SH-SY5Y (cell line): Measurements from ENCODE around the gene KLC1.

Source experiments
- GATA2 ChIP-seq: IDR thresholded peaks from 2 replicates; pipeline ENCODE4 v1.6.1; 2011; ENCODE audit warnings: mild to moderate bottlenecking, low read depth, low read length
- GATA3 ChIP-seq: IDR thresholded peaks from 2 replicates; pipeline ENCODE4 v1.6.1; 2011; ENCODE audit warnings: low read depth, mild to moderate bottlenecking, low read length, moderate library complexity

Gene KLC1

DNA sequence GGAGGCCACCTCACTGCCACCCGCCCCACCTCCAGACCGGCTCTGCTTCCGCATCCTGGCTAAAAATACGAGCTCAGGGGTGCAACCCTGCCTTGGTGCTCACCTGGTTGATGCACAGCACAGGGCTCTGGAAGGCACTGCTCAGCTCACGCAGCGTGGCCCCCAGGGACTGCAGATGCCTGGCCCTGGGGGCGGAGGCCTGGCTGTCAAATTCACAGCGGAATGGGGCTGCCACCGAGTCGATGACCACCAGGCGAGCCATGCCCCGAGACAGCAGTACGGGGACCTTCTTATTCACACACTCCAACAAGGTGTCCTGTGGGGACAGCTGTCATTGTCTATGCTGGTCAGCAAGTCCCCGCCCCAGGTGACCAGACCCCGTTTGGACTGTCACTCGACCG is 70.2 kb downstream of the KLC1 start:
- TF ChIP-seq GATA3, result no peak

DNA sequence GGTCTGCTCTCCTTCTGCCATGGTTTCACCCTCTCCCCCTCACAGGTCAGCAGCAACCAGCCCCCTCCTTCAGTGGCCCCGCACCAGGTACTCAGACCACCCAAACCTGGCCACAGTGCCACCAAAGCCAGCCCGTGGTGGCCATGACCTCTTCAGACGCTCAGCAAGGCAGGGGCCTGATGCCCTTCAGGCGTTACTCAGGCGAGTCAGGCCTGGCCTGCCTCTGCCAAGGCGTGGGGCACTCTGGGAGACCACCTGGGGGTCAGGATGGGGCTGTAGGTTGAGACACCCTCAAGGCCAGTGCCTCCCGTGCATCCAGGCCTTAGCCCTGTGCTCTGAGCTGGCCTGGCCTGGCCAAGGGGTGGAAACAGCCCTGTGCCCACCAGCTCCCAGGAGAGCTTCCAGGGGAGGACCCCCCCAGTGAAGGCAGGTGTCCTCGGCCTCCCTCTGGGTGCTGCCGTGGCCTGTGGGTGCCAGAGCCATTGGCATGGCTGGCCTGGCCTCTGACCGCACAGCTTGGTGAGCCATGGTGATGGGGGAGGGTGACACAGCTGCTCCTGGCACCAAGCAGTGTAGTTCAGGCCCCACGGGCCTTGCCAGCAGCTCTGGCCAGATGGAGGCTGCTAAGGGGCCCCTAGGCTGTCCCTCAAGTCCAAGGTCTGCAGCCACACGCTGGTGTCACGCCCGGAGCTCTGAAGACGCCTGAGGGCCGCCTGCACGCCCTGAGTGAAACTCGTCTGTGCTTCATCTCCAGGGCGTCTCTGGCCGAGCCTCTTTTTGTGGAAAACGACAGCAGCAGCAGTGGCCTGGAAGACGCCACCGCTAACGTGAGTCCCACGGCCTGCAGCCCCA is 71.1 kb downstream of the KLC1 start:
- TF ChIP-seq GATA2, result no peak
- no peak for TF ChIP-seq GATA3

DNA sequence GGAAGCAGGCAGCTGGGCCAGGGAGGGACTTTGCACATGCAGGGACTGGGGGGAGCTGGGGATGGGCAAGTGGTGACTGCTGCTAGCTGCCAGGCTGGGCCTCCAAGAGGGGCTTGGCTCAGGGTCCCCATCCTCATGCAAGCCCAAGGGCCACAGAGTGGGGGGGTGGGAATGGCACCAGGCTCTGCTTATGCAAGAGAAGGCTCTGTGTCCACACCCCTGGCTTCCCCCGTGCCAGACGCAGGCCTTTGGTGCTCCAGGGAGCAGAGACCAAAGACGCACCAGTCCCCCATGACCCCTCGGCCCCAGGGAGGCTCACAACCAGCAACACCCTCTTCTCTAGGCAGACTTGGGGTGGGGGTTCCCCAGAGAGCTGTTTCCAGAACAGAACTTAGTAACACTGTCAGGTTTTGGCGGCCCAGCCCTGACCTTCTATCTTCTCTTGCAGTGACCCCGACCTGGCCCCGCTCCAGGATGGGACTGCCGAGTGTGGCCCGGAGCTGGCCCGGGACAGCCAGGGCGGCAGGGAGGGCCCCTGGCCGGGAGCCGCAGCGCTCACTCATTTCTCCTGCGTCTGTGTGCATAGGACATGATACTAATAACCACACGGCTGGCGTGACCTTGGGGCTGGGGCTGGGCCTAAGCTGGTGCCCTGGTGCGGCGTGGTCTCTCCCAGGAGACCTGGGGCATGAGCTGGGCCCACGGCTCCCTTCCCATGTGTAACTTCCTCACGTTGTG is 71.9 kb downstream of the KLC1 start:
- TF ChIP-seq GATA3, result no peak
- TF ChIP-seq GATA2, result no peak

GRCh38 chr14:103702095-103702494 is 73.1 kb downstream of the KLC1 start:
- TF ChIP-seq GATA2 (no peak), GATA3 (no peak)

DNA sequence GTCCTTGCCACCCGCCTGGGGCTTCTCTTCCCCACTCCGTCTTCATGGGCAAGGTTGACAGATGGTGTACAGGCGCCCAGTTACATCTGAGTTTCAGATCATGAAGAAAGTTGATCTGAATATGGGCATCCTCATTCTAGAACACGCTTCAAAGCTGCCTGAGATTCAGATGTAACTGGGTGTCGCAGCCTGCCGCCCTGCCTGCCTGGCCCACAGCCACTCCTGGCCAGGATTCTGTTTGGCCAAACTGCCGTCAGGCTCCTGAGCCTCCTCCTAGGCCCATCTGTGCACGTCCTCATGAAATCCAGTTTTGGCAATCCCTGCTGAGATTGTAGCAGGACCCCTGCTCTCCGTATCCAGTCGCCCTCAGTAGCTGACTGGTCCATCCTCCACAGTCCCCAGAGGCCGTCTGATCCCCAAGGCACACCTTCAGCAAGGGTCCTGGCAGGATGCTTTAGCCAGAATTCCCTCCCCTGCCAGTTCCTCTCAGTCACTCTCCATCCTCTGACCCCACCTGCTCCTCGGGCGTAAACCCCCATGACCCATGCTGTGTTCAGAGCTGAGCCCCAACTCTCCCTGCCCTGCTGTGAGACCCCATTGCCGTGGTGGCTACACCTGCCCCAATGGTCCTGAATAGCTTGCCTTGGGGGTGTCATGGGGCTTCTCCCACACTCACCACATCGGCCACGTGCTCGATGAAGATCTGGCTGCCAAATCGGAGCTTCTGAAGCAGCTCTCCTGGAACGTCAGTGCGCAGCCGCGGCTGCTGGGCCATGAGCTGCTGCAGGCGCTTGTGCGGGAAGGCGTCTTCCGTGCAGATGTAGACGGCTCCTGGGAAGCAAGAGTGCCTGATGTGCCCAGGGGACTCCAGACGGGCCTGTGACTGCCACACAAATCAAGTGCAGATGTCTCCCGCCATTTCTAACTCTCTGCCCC is 73.8 kb downstream of the KLC1 start:
- TF ChIP-seq GATA2 (no peak), GATA3 (no peak)

GRCh38 chr14:103703433-103704385 is 74.7 kb downstream of the KLC1 start:
- TF ChIP-seq GATA3 (no peak), GATA2 (no peak)

- TF ChIP-seq GATA3 (no peak), GATA2 (no peak)
Observed at GRCh38 chr14:103704708-103705107, 75.7 kb downstream of the KLC1 start.

DNA sequence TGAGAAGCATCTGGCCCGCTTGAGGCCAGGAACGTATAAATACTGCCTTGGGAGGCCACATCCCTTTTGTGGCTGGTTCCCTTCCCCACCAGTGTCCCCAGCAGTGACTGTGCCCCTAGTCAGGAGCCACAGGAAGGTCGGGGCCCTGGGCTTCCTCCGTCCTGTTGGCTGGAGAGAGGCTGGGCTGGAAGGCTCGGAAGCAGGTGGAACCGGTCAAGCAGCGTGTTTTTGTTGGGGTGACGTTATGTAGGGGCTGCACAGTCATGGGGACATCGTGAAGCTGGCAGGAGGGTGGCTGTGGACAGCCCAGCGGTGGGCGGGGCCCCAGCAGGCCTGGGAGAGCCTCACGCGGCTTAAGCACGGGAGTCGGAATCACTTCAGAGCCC is 76.1 kb downstream of the KLC1 start:
- TF ChIP-seq GATA2 (no peak), GATA3 (no peak)

GRCh38 chr14:103705504-103706284 is 76.7 kb downstream of the KLC1 start:
- TF ChIP-seq GATA3 (no peak), GATA2 (no peak)

DNA sequence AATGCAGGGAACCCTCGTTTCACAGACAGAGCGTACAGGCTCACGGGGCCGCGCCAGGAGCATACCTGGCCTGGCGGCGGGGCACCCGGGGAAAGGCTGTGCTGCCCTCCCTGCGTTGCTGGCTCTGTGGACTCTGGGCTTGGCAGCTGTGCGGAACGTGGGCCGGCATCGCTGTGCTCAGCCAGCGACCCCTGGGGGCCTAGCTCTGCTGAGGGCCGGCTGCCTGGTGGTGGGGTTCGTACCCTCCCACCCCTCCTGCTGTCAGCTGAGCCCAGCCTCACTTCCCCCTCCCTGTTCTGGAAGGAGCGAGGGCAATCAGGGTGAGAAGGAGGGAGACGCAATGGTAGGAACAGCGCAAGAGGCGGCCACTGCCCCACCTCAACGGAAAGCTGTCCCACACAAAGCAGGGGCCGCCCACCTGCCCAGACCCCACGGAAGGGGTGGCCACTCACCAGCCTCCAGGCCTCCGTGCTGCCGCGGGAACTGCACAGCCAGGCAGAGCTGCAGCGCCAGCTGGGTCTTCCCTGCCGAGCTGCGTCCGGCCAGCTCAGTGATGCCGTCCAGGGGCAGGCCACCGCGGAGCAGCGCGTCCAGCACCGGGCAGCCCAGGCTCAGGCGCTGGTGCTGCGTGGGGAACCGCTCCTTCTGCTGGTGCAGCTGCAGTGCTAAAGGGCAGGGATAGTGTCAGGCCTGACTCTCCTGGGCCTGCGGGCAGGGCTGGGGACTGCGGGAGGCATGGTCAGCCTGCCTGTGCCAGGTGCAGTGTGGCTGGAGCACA is 77.7 kb downstream of the KLC1 start:
- TF ChIP-seq GATA3 (no peak), GATA2 (no peak)

DNA sequence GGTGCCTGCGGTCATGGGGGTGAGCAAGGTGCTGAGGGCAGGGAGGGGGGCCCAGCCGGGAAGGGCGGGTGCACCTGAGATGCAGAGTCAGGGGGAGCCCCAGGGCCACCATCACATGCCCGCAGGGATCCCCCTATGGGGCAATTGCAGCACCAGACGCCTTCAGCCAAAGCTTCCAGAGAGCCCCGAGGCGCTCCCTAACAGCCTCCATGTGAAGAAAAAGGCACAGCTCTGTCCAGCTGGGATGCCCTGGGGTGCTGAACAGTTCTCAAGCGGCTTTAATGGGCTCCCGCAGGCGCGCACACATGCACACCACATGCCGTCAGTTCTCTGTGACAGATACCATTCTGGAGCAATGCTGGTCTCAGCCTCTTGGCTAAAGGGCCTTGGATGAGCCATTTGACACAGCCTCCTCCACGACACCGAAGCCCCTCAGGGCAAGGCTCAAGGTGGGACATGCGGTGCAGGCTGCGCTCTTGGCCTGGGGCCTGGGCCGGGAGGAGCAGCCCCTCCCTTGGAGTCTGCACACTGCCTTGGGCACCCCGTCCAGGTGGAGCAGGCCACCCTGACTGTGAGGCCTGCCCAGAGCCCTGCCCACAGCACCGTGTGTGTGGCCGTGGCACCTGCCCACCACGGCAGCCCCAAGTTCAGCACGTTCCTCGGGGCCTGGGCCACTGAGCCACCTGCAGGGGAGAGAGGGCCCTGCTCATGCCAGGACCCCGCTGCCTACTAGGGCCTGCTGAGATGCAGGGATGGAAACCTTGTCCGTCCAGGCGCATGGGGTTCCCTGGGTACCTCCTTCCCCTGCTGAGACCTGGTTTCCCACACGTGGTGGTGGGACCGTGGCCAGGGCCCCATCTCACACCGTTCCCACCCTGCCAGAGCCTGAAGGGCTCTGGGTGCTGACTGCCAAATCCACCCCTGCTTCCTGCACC is 78.6 kb downstream of the KLC1 start:
- no peak for TF ChIP-seq GATA3
- TF ChIP-seq GATA2, result no peak
